PC-3 (cell line): Measurements from ENCODE around the gene YES1.

Experiments used
- CTCF ChIP-seq: fragments of 300-600 bp; sonication (generic); conservative IDR thresholded peaks from 2 replicates; pipeline ENCODE4 v1.5.1; 2017; ENCODE audit warnings: antibody characterized with exemption, low read depth, mild to moderate bottlenecking, low read length
- EZH2 ChIP-seq: fragments of 300-600 bp; sonication (generic); IDR thresholded peaks from one replicate; pipeline ENCODE4 v1.6.1; 2017; ENCODE audit warnings: antibody characterized with exemption, mild to moderate bottlenecking, low read length; ENCODE audit not compliant: unreplicated experiment
- EZH2phosphoT487 ChIP-seq: fragments of 300-600 bp; sonication (generic); IDR thresholded peaks from 2 replicates; pipeline ENCODE4 v1.6.1; 2018; ENCODE audit warnings: mild to moderate bottlenecking, antibody characterized with exemption, low read length, borderline replicate concordance

GRCh38 chr18:850960-851359, 38.9 kb upstream of the YES1 start:
- TF ChIP-seq CTCF (no peak), EZH2phosphoT487 (no peak), EZH2 (no peak)
